Karpas-422 (cell line): Measurements from ENCODE around the gene ST8SIA2. TPM values are rescaled to one million over a fixed set of nuclear protein-coding genes. Genes with fewer than 3 reads are reported as not detected.

Source experiments
- DNase-seq: peaks from one replicate; pipeline ENCODE4 v3.0.0-alpha.2; 2015
- H2AFZ ChIP-seq: fragments of 200-600 bp; sonication (generic); 2 replicates; pipeline ENCODE4 v1.6.1; 2014; ENCODE audit warnings: antibody characterized with exemption, low read length, mixed read lengths
- H3K27ac ChIP-seq: fragments of 200-600 bp; sonication (generic); 2 replicates; pipeline ENCODE4 v1.5.1; 2014; ENCODE audit warnings: mild to moderate bottlenecking, low read length, moderate library complexity
- H3K27me3 ChIP-seq: fragments of 200-600 bp; sonication (generic); 2 replicates; pipeline ENCODE4 v1.6.1; 2014; ENCODE audit warnings: low read length, mixed read lengths
- H3K36me3 ChIP-seq: fragments of 200-600 bp; sonication (generic); 2 replicates; pipeline ENCODE4 v1.6.1; 2014; ENCODE audit warnings: low read length, mixed read lengths; ENCODE audit not compliant: insufficient read depth
- H3K4me1 ChIP-seq: fragments of 200-600 bp; sonication (generic); 2 replicates; pipeline ENCODE4 v1.6.1; 2014; ENCODE audit warnings: mild to moderate bottlenecking, low read length, mixed read lengths
- H3K4me2 ChIP-seq: fragments of 200-600 bp; sonication (generic); 2 replicates; pipeline ENCODE4 v1.6.1; 2014; ENCODE audit warnings: low read length, low read depth, mild to moderate bottlenecking; ENCODE audit not compliant: poor library complexity, severe bottlenecking
- H3K4me3 ChIP-seq: fragments of 200-600 bp; sonication (generic); 2 replicates; pipeline ENCODE4 v1.5.1; 2014; ENCODE audit warnings: mild to moderate bottlenecking, antibody characterized with exemption, low read length, mixed read lengths
- H3K79me2 ChIP-seq: fragments of 200-600 bp; sonication (generic); 2 replicates; pipeline ENCODE4 v1.6.1; 2014; ENCODE audit warnings: mild to moderate bottlenecking, low read length, mixed read lengths
- H3K9ac ChIP-seq: fragments of 200-600 bp; sonication (generic); 2 replicates; pipeline ENCODE4 v1.6.0; 2014; ENCODE audit warnings: low read length
- H3K9me2 ChIP-seq: fragments of 200-600 bp; sonication (generic), shearing (Covaris generic); replicated peaks from 2 replicates; pipeline ENCODE4 v1.6.0; 2014; ENCODE audit warnings: mild to moderate bottlenecking, low read length, moderate library complexity; ENCODE audit not compliant: insufficient read depth
- H3K9me3 ChIP-seq: fragments of 300-700, 200-600 bp; sonication (generic); 2 replicates; pipeline ENCODE4 v1.6.1; 2014; ENCODE audit warnings: low read length, mixed read lengths
- H4K20me1 ChIP-seq: fragments of 200-600 bp; sonication (generic); 2 replicates; pipeline ENCODE4 v1.6.1; 2014; ENCODE audit warnings: mild to moderate bottlenecking, antibody characterized with exemption, low read length, low read depth; ENCODE audit not compliant: insufficient read depth
- total RNA-seq: library from RNA; depleted of rRNA; stranded (reverse); fragments of >200 nt; shearing (Covaris generic); gene quantifications from 2 replicates; pipeline ENCODE4 v1.2.3, GENCODE V29; 2014; ENCODE audit warnings: low replicate concordance

The ST8SIA2 gene
- total RNA-seq, 1 experiment from 2014 or later, result not detected

GRCh38 chr15:92453607-92454006 is 59.9 kb downstream of the ST8SIA2 start:
- Histone ChIP-seq H2AFZ (no peak overlapping the region), H3K27me3 (no peaks in the 10 kb centered on the region)

GRCh38 chr15:92454555-92455105 is 60.9 kb downstream of the ST8SIA2 start:
- Histone ChIP-seq H4K20me1 (no peaks in the 10 kb centered on the region), H3K79me2 (no peaks in the 10 kb centered on the region), H3K4me1 (peaks cover 25% of the 10 kb centered on the region), H3K4me3 (no peak overlapping the region), H3K4me2 (no peak overlapping the region), H3K27me3 (no peaks in the 10 kb centered on the region), H3K27ac (no peak overlapping the region), H3K9ac (no peak overlapping the region), H3K9me3 (no peaks in the 10 kb centered on the region), H3K36me3 (no peaks in the 10 kb centered on the region), H2AFZ (no peak overlapping the region), H3K9me2 (no peaks in the 10 kb centered on the region)
- DNase-seq, result no peak

More at GRCh38 chr15:92453607-92454006, 59.9 kb downstream of the ST8SIA2 start:
- Histone ChIP-seq H3K79me2 (no peaks in the 10 kb centered on the region), H4K20me1 (no peaks in the 10 kb centered on the region), H3K9ac (no peak overlapping the region), H3K4me1 (peaks cover 25% of the 10 kb centered on the region), H3K27ac (no peak overlapping the region), H3K9me2 (no peaks in the 10 kb centered on the region), H3K36me3 (no peaks in the 10 kb centered on the region), H3K9me3 (no peaks in the 10 kb centered on the region), H3K4me2 (no peak overlapping the region), H3K4me3 (no peak overlapping the region)
- DNase-seq, result no peak

- Histone ChIP-seq H3K4me2 (no peak overlapping the region), H3K9ac (no peak overlapping the region), H3K9me2 (no peaks in the 10 kb centered on the region)
These were observed 61.6 kb downstream of the ST8SIA2 start for GRCh38 chr15:92455271-92455670.

GRCh38 chr15:92457471-92458041 is 63.9 kb downstream of the ST8SIA2 start:
- Histone ChIP-seq H2AFZ (no peak overlapping the region), H3K27ac (no peak overlapping the region), H3K9me3 (no peaks in the 10 kb centered on the region), H3K4me2 (no peak overlapping the region), H3K36me3 (no peaks in the 10 kb centered on the region), H3K4me1 (peaks cover 1% of the 10 kb centered on the region), H3K79me2 (no peaks in the 10 kb centered on the region), H3K9me2 (no peaks in the 10 kb centered on the region), H3K9ac (no peak overlapping the region), H3K4me3 (no peak overlapping the region), H4K20me1 (no peaks in the 10 kb centered on the region), H3K27me3 (no peaks in the 10 kb centered on the region)
- DNase-seq, result no peak

More at GRCh38 chr15:92455271-92455670, 61.6 kb downstream of the ST8SIA2 start:
- H3K4me3 ChIP-seq, result no peak overlapping the region
- H3K27me3 ChIP-seq, result no peaks in the 10 kb centered on the region
- H4K20me1 ChIP-seq, result no peaks in the 10 kb centered on the region
- peaks cover 21% of the 10 kb centered on the region for H3K4me1 ChIP-seq
- H3K27ac ChIP-seq, result no peak overlapping the region
- H2AFZ ChIP-seq, result no peak overlapping the region
- no peaks in the 10 kb centered on the region for H3K9me3 ChIP-seq
- no peak for DNase-seq
- no peaks in the 10 kb centered on the region for H3K79me2 ChIP-seq
- no peaks in the 10 kb centered on the region for H3K36me3 ChIP-seq

GRCh38 chr15:92460023-92460422 is 66.3 kb downstream of the ST8SIA2 start:
- Histone ChIP-seq H2AFZ (no peak overlapping the region), H3K9me2 (no peaks in the 10 kb centered on the region), H3K9ac (no peak overlapping the region), H3K4me3 (no peak overlapping the region), H3K9me3 (no peaks in the 10 kb centered on the region), H4K20me1 (no peaks in the 10 kb centered on the region), H3K27me3 (no peaks in the 10 kb centered on the region), H3K79me2 (no peaks in the 10 kb centered on the region), H3K36me3 (no peaks in the 10 kb centered on the region), H3K27ac (no peak overlapping the region), H3K4me2 (no peak overlapping the region), H3K4me1 (no peaks in the 10 kb centered on the region)
- no peak for DNase-seq

GRCh38 chr15:92462424-92463125 is 68.9 kb downstream of the ST8SIA2 start:
- Histone ChIP-seq H2AFZ (no peak overlapping the region), H3K4me2 (no peak overlapping the region), H3K9me2 (no peaks in the 10 kb centered on the region), H3K36me3 (no peaks in the 10 kb centered on the region), H3K27me3 (no peaks in the 10 kb centered on the region), H4K20me1 (no peaks in the 10 kb centered on the region), H3K9ac (no peak overlapping the region), H3K79me2 (no peaks in the 10 kb centered on the region), H3K27ac (no peak overlapping the region), H3K4me3 (no peak overlapping the region), H3K4me1 (no peaks in the 10 kb centered on the region), H3K9me3 (no peaks in the 10 kb centered on the region)
- DNase-seq, result no peak

GRCh38 chr15:92463352-92463751 is 69.7 kb downstream of the ST8SIA2 start:
- H3K27me3 ChIP-seq, result no peaks in the 10 kb centered on the region
- no peaks in the 10 kb centered on the region for H3K9me2 ChIP-seq
- no peak overlapping the region for H3K9ac ChIP-seq
- no peak overlapping the region for H3K27ac ChIP-seq
- no peak for DNase-seq
- H3K4me1 ChIP-seq, result no peaks in the 10 kb centered on the region
- H3K4me3 ChIP-seq, result no peak overlapping the region
- H2AFZ ChIP-seq, result no peak overlapping the region
- no peaks in the 10 kb centered on the region for H3K9me3 ChIP-seq
- H3K36me3 ChIP-seq, result no peaks in the 10 kb centered on the region
- H4K20me1 ChIP-seq, result no peaks in the 10 kb centered on the region
- H3K79me2 ChIP-seq, result no peaks in the 10 kb centered on the region
- H3K4me2 ChIP-seq, result no peak overlapping the region

- Histone ChIP-seq H3K4me3 (no peak overlapping the region), H3K4me2 (no peak overlapping the region), H3K79me2 (no peaks in the 10 kb centered on the region), H3K9ac (no peak overlapping the region), H2AFZ (no peak overlapping the region), H3K36me3 (no peaks in the 10 kb centered on the region), H3K27ac (no peak overlapping the region), H4K20me1 (no peaks in the 10 kb centered on the region), H3K27me3 (no peaks in the 10 kb centered on the region), H3K4me1 (no peaks in the 10 kb centered on the region), H3K9me2 (no peaks in the 10 kb centered on the region), H3K9me3 (no peaks in the 10 kb centered on the region)
- no peak for DNase-seq
These were observed 70.1 kb downstream of the ST8SIA2 start for GRCh38 chr15:92463826-92464225.
